ENCODE results near the gene KRT5. TPM values are rescaled to one million over a fixed set of nuclear protein-coding genes. Genes with fewer than 3 reads are reported as not detected.
"Not testable (repeated sequence)": the region's sequence is repeated elsewhere in the genome, so short reads cannot be mapped to it uniquely, and the experiment has no call there.

KRT5 gene
- total RNA-seq, 2 donors from 2014 or later: not detected

GRCh38 chr12:52491495-52491894, 28.7 kb downstream of the KRT5 start:
- H3K27ac Mint-ChIP-seq; ATAC-seq; H3K36me3 Mint-ChIP-seq; H3K9me3 Mint-ChIP-seq; DNase-seq (ENCODE audit: low spot score in 2 of 2): not testable (repeated sequence)

GRCh38 chr12:52488736-52489135, 31.5 kb downstream of the KRT5 start:
- Mint-ChIP-seq H3K27ac (no peak overlapping the region), H3K36me3 (peaks cover 0 to 9% of the 10 kb centered on the region in 2 donors), H3K9me3 (peaks cover 5 to 9% of the 10 kb centered on the region in 2 donors)
- DNase-seq (ENCODE audit: low spot score in 2 of 2): no peak
- ATAC-seq: no peak

GRCh38 chr12:52487744-52488443, 32.3 kb downstream of the KRT5 start:
- not testable (repeated sequence) for H3K9me3 Mint-ChIP-seq; ATAC-seq; DNase-seq (ENCODE audit: low spot score in 2 of 2); H3K36me3 Mint-ChIP-seq; H3K27ac Mint-ChIP-seq

GRCh38 chr12:52487211-52487610, 33.0 kb downstream of the KRT5 start:
- DNase-seq (ENCODE audit: low spot score in 2 of 2) (no peak), ATAC-seq (no peak)
- peaks cover 5 to 9% of the 10 kb centered on the region in 2 donors for H3K9me3 Mint-ChIP-seq
- peaks cover 0 to 9% of the 10 kb centered on the region in 2 donors for H3K36me3 Mint-ChIP-seq
- H3K27ac Mint-ChIP-seq: no peak overlapping the region

- H3K36me3 Mint-ChIP-seq: peaks cover 0 to 9% of the 10 kb centered on the region in 2 donors
- ATAC-seq: no peak
Observed at GRCh38 chr12:52486166-52487105, 33.8 kb downstream of the KRT5 start.

GRCh38 chr12:52480073-52480472, 40.1 kb downstream of the KRT5 start:
- DNase-seq (ENCODE audit: low spot score in 2 of 2) (no peak), ATAC-seq (no peak)
- Mint-ChIP-seq H3K9me3 (peaks cover 4 to 15% of the 10 kb centered on the region in 2 donors), H3K27ac (no peak overlapping the region), H3K36me3 (peaks cover 0 to 6% of the 10 kb centered on the region in 2 donors)

More at GRCh38 chr12:52486166-52487105, 33.8 kb downstream of the KRT5 start:
- DNase-seq (ENCODE audit: low spot score in 2 of 2): no peak
- Mint-ChIP-seq H3K9me3 (peaks cover 5 to 9% of the 10 kb centered on the region in 2 donors), H3K27ac (no peak overlapping the region)

GRCh38 chr12:52477651-52478050, 42.5 kb downstream of the KRT5 start:
- H3K27ac Mint-ChIP-seq: no peak overlapping the region
- no peaks in the 10 kb centered on the region for H3K36me3 Mint-ChIP-seq
- peaks cover 0 to 11% of the 10 kb centered on the region in 2 donors for H3K9me3 Mint-ChIP-seq
- ATAC-seq: no peak
- no peak for DNase-seq (ENCODE audit: low spot score in 2 of 2)

- H3K36me3 Mint-ChIP-seq: no peaks in the 10 kb centered on the region
- ATAC-seq (no peak), DNase-seq (ENCODE audit: low spot score in 2 of 2) (no peak)
- no peak overlapping the region for H3K27ac Mint-ChIP-seq
- H3K9me3 Mint-ChIP-seq: peaks cover 0 to 5% of the 10 kb centered on the region in 2 donors
Observed at GRCh38 chr12:52474212-52474611, 46.0 kb downstream of the KRT5 start.

GRCh38 chr12:52473768-52474167, 46.4 kb downstream of the KRT5 start, which contains the start of gene KRT6C:
Gene KRT6C, minus strand, starts transcription at chr12:52473805. Its CDS starts 68 bp downstream, at chr12:52473737.
- no peak for DNase-seq (ENCODE audit: low spot score in 2 of 2)
- ATAC-seq: no peak
- H3K9me3 Mint-ChIP-seq: peaks cover 0 to 4% of the 10 kb centered on the region in 2 donors
- H3K36me3 Mint-ChIP-seq: no peaks in the 10 kb centered on the region
- H3K27ac Mint-ChIP-seq: no peak within 1 kb of the TSS

GRCh38 chr12:52469853-52470252, 50.3 kb downstream of the KRT5 start:
- Mint-ChIP-seq H3K27ac (no peak overlapping the region), H3K36me3 (no peaks in the 10 kb centered on the region), H3K9me3 (no peaks in the 10 kb centered on the region)
- ATAC-seq (no peak), DNase-seq (ENCODE audit: low spot score in 2 of 2) (no peak)

GRCh38 chr12:52464897-52465296, 55.3 kb downstream of the KRT5 start:
- no peak for DNase-seq (ENCODE audit: low spot score in 2 of 2)
- no peaks in the 10 kb centered on the region for H3K9me3 Mint-ChIP-seq
- ATAC-seq: no peak
- H3K36me3 Mint-ChIP-seq: no peaks in the 10 kb centered on the region
- H3K27ac Mint-ChIP-seq: no peak overlapping the region

Other genes starting within 250 kb of the KRT5 start
- gene KRT86, start 245.7 kb downstream of the KRT5 start, total RNA-seq: under 1 TPM in 1 of 2 donors, not detected in 1; 0.37 TPM
- gene KRT81, start 228.9 kb downstream of the KRT5 start, total RNA-seq: not detected
- not detected for gene KRT83, start 199.0 kb downstream of the KRT5 start, total RNA-seq
- not detected for gene KRT85, start 152.9 kb downstream of the KRT5 start, total RNA-seq
- not detected for gene KRT84, start 134.7 kb downstream of the KRT5 start, total RNA-seq
- not detected for gene KRT82, start 114.1 kb downstream of the KRT5 start, total RNA-seq
- not detected for gene KRT75, start 86.0 kb downstream of the KRT5 start, total RNA-seq
- not detected for gene KRT6B, start 68.2 kb downstream of the KRT5 start, total RNA-seq
- gene KRT6C, start 46.6 kb downstream of the KRT5 start, total RNA-seq: not detected
- gene KRT6A, start 27.1 kb downstream of the KRT5 start, total RNA-seq: not detected
- not detected for gene KRT71, start 32.8 kb upstream of the KRT5 start, total RNA-seq
- gene KRT74, start 53.4 kb upstream of the KRT5 start, total RNA-seq: not detected
- gene KRT72, start 81.1 kb upstream of the KRT5 start, total RNA-seq: 1 to 10 TPM; 1.4 to 7.7 TPM
- 1 to 10 TPM in 1 of 2 donors, under 1 TPM in 1; 0.98 to 4.9 TPM for gene KRT73, start 98.2 kb upstream of the KRT5 start, total RNA-seq
- not detected for gene KRT2, start 131.8 kb upstream of the KRT5 start, total RNA-seq
- not detected for gene KRT1, start 160.0 kb upstream of the KRT5 start, total RNA-seq
- gene KRT77, start 183.1 kb upstream of the KRT5 start, total RNA-seq: not detected